K562 (cell line): ENCODE data around the gene TRERF1. TPM values are rescaled to one million over a fixed set of nuclear protein-coding genes. Genes with fewer than 3 reads are reported as not detected.

ENCODE experiments used
- ATAC-seq: fragments of 200-7000 bp; cut with Tn5 transposase; 3 replicates; pipeline ENCODE4 v1.9.1; 2020; ENCODE audit warnings: moderate library complexity
- BruUV-seq: library from RNA; stranded (reverse); fragments of 400-500 nt; replicated peaks from 2 replicates; lab custom pipeline; 2021; lab: Mats Ljungman, UMichigan
- CTCF ChIA-PET: fragments of 300-600 bp; formaldehyde crosslinking; extraction: SDS; loops from one replicate; lab custom pipeline; 2021; ENCODE audit warnings: low intra/inter-chr PET ratio; lab: Yijun Ruan, JAX
- POLR2A ChIA-PET: fragments of 300-600, 350-650 bp; sonication (Branson Sonifier 250); formaldehyde crosslinking; extraction: SDS; loops from one replicate; lab custom pipeline; 2021; ENCODE audit warnings: antibody characterized with exemption, inconsistent platforms; lab: Yijun Ruan, JAX
- DNase-seq, 4 experiments: peaks; one replicate each; pipeline versions ENCODE4 v3.0.0 to v3.0.0-alpha.2; 2011 to 2018; ENCODE audit warnings: low spot score in 3 of 4, mixed read lengths in 3 of 4; ENCODE audit errors: extremely low read depth in 1 of 4
- FAIRE-seq: peaks from 2 replicates; lab custom pipeline; 2011; peaks lifted over from hg19 to GRCh38; lab: Jason Lieb, UNC
- H2AFZ ChIP-seq: 2 replicates; pipeline ENCODE4 v1.6.0; 2011; ENCODE audit warnings: low read depth, low read length, control low read depth, inconsistent platforms
- H3K27ac ChIP-seq: fragments of 200-600 bp; 3 replicates; pipeline ENCODE4 v1.8.0; 2011; ENCODE audit warnings: low read depth, mild to moderate bottlenecking, control low read depth, inconsistent platforms, low read length, moderate library complexity, mixed read lengths; ENCODE audit errors: extremely low read depth
- H3K27me3 ChIP-seq, 2 experiments: fragments of 300-600 bp in 1 of 2; 2 replicates in 1 of 2; 3 replicates in 1 of 2; pipeline versions ENCODE4 v1.6.0 to v1.8.0; 2011; ENCODE audit warnings: inconsistent platforms in 2 of 2, low read length in 2 of 2, mild to moderate bottlenecking in 1 of 2, mixed read lengths in 1 of 2, moderate library complexity in 1 of 2; ENCODE audit not compliant: control insufficient read depth in 2 of 2, insufficient read depth in 2 of 2
- H3K36me3 ChIP-seq: fragments of 300-600 bp; 3 replicates; pipeline ENCODE4 v1.8.0; 2011; ENCODE audit warnings: mild to moderate bottlenecking, low read length, inconsistent platforms; ENCODE audit not compliant: control insufficient read depth, insufficient read depth
- H3K4me1 ChIP-seq, 2 experiments: fragments of 200-600 bp in 1 of 2; replicated peaks in 1 of 2; 2 replicates in 1 of 2; 3 replicates in 1 of 2; pipeline versions ENCODE4 v1.5.1 to v1.8.0; 2011; ENCODE audit warnings: inconsistent platforms in 2 of 2, low read length in 2 of 2, mild to moderate bottlenecking in 1 of 2, mixed read lengths in 1 of 2, moderate library complexity in 1 of 2; ENCODE audit not compliant: control insufficient read depth in 2 of 2, insufficient read depth in 2 of 2
- H3K4me2 ChIP-seq: 2 replicates; pipeline ENCODE4 v1.6.1; 2011; ENCODE audit warnings: low read length, control low read depth, inconsistent platforms, mixed read lengths; ENCODE audit not compliant: insufficient read depth
- H3K4me3 ChIP-seq: fragments of 200-600 bp; sonication (generic), shearing (Covaris generic); 2 replicates; pipeline ENCODE4 v1.5.1; 2016; ENCODE audit warnings: control low read depth, inconsistent platforms
- H3K79me2 ChIP-seq: fragments of 200-600 bp; 3 replicates; pipeline ENCODE4 v1.8.0; 2011; ENCODE audit warnings: low read length, inconsistent platforms; ENCODE audit not compliant: control insufficient read depth, insufficient read depth
- H3K9ac ChIP-seq, 2 experiments: 2 replicates each; pipeline versions ENCODE4 v1.6.0 to v1.6.1; 2011; ENCODE audit warnings: low read depth in 2 of 2, low read length in 2 of 2, control low read depth in 1 of 2, inconsistent platforms in 1 of 2, mild to moderate bottlenecking in 1 of 2, mixed read lengths in 1 of 2; ENCODE audit not compliant: insufficient read depth in 1 of 2
- H3K9me1 ChIP-seq: one replicate; pipeline ENCODE4 v1.6.0; 2011; ENCODE audit warnings: inconsistent platforms, mild to moderate bottlenecking, low read length, moderate library complexity; ENCODE audit not compliant: control insufficient read depth, insufficient read depth
- H3K9me3 ChIP-seq: replicated peaks from 2 replicates; pipeline ENCODE4 v1.5.1; 2011; ENCODE audit warnings: low read depth, low read length, inconsistent platforms; ENCODE audit not compliant: control insufficient read depth, insufficient read depth
- H4K20me1 ChIP-seq: replicated peaks from 2 replicates; pipeline ENCODE4 v1.6.1; 2011; ENCODE audit warnings: low read length, inconsistent platforms, mixed read lengths; ENCODE audit not compliant: control insufficient read depth, insufficient read depth
- C11orf30 ChIP-seq: fragments of 450-650 bp; IDR thresholded peaks from 2 replicates; pipeline ENCODE4 v1.6.1; 2016; ENCODE audit warnings: low read depth, mild to moderate bottlenecking
- JUND ChIP-seq, 2 experiments: IDR thresholded peaks; 2 replicates in 1 of 2; 3 replicates in 1 of 2; pipeline ENCODE4 v1.6.1; 2011; ENCODE audit warnings: borderline replicate concordance in 2 of 2, low read depth in 2 of 2, low read length in 2 of 2, improper control_type of control experiment in 1 of 2, missing biosample characterization in 1 of 2, missing genetic modification characterization in 1 of 2, missing genetic modification reagents in 1 of 2
- NFIC ChIP-seq: fragments of 450-650 bp; IDR thresholded peaks from 2 replicates; pipeline ENCODE4 v1.6.1; 2017; ENCODE audit warnings: mild to moderate bottlenecking, inconsistent platforms
- ZNF436 ChIP-seq: fragments of 250-450, 450-650 bp; sonication (Bioruptor Pico); formaldehyde crosslinking; IDR thresholded peaks from 2 replicates; pipeline ENCODE4 v1.7.0; 2020; ENCODE audit warnings: mild to moderate bottlenecking
- ZNF551 ChIP-seq: fragments of 250-450 bp; sonication (Bioruptor Pico); IDR thresholded peaks from 2 replicates; pipeline ENCODE4 v1.5.0; 2021; ENCODE audit warnings: mild to moderate bottlenecking, moderate library complexity
- WGBS: fragments of 100-300 bp; shearing (Covaris generic); methylation state at CpG from one replicate; pipeline ENCODE4 v1.1.6; 2016; ENCODE audit warnings: low coverage, mixed read lengths; ENCODE audit not compliant: insufficient coverage; ENCODE audit errors: missing lambda C conversion rate; 5-methylcytosine and 5-hydroxymethylcytosine counted together
- in situ Hi-C: fragments of 300-500 bp; cut with MboI; formaldehyde crosslinking; loops from 4 replicates; pipeline ENCODE4 v1.15.0; 2018; ENCODE audit warnings: inconsistent platforms, mixed read lengths
- intact Hi-C: fragments of 100-400 bp; cut with micrococcal nuclease; formaldehyde crosslinking; loops from 2 replicates; pipeline ENCODE4 v1.14.2; 2022
- polyA plus RNA-seq, 8 experiments: library from polyadenylated mRNA; depleted of rRNA in 4 of 8; stranded (reverse) in 5 of 8; unstranded in 3 of 8; fragments of >200 nt; fragmentation: Nextera tagmentation in 2 of 8; fragmentation: Illumina TruSeq in 1 of 8; extraction: Ambion mirVana in 2 of 8; extraction: Trizol in 1 of 8; gene quantifications; 2 replicates each; pipeline versions ENCODE4 v1.2.1 to v1.2.3, GENCODE V29; 2011 to 2014; ENCODE audit warnings: inconsistent platforms in 1 of 8, missing spikeins in 1 of 8
- total RNA-seq, 7 experiments: library from RNA; depleted of rRNA in 6 of 7; stranded (reverse); fragments of >200 nt in 6 of 7; fragmentation: Illumina TruSeq in 2 of 7; extraction: Trizol in 2 of 7; gene quantifications; 2 replicates each; pipeline versions ENCODE4 v1.2.1 to v1.2.3, GENCODE V29; 2011 to 2021; ENCODE audit warnings: low replicate concordance in 1 of 7
- TF ChIP-seq, protein P1 (sequence below), 2 experiments: fragments of 450-650 bp in 1 of 2; sonication (generic) in 1 of 2; formaldehyde crosslinking in 1 of 2; IDR thresholded peaks in 1 of 2; conservative IDR thresholded peaks in 1 of 2; 2 replicates each; pipeline versions ENCODE4 v1.6.1 to v1.8.1; 2016 to 2023; ENCODE audit warnings: mild to moderate bottlenecking in 2 of 2, moderate library complexity in 2 of 2, inconsistent platforms in 1 of 2, missing genetic modification reagents in 1 of 2
- TF ChIP-seq, protein P2 (sequence below), 2 experiments: fragments of 450-650 bp; IDR thresholded peaks; 2 replicates each; pipeline ENCODE4 v1.6.1; 2018; ENCODE audit warnings: mild to moderate bottlenecking in 2 of 2, low read depth in 1 of 2; ENCODE audit not compliant: partially characterized antibody in 2 of 2

Gene TRERF1
- total and polyA plus RNA-seq, 9 of the 15 experiments (the other 6 are each of a cell fraction or from before 2014, with no cell fraction given), result 0.04 to 0.20 (median 0.07) TPM; not detected in 3

DNA sequence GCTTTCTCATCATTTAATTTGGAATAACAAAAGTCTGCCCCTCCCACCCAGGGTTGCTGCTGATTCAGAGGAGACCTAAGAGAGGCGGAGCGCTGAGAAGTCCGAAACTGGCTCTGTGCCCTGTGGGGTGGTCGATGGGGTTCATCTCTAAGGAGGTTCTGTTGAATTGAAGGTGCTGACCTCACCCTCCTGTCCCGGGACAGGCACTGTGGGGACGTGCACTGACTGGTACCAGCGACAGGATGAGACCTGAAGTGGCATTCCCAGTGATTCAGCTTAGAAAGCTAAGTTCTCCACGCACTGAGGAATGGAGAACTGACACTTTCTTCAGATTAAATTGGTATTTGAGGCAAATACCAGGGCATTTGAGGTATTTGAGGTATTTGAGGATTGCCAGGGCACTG is 258.2 kb downstream of the TRERF1 start:
- WGBS, result 34% methylated on average over 8 of the region's 8 CpGs
- ATAC-seq, result no peak
- no TSS peak for BruUV-seq
- Histone ChIP-seq H3K27me3 (no peaks in the 10 kb centered on the region), H3K9ac (peak overlapping the region; percentile 5 to 56; a peak in 2 of 4 replicates), H3K9me3 (no peaks in the 10 kb centered on the region), H3K27ac (no peak overlapping the region), H2AFZ (peak overlapping the region; percentile 48; the same call in 1 of the 2 replicates), H3K79me2 (no peaks in the 10 kb centered on the region), H3K4me3 (no peak overlapping the region), H3K36me3 (no peaks in the 10 kb centered on the region), H3K4me1 (peaks cover 39 to 47% of the 10 kb centered on the region in 2 experiments), H3K4me2 (peak overlapping the region; percentile 54; the same call in 1 of the 2 replicates), H3K9me1 (no peaks in the 10 kb centered on the region), H4K20me1 (no peaks in the 10 kb centered on the region)
- POLR2A ChIA-PET, result interaction anchor here (0.6 to 2.0 kb wide), 9 partner anchors 10 to 815 kb away, joined by 3 to 11 read pairs (median 4); partner anchors contain the start of gene GUCA1A
- TF ChIP-seq NFIC, result peak; percentile 80
- no peak for TF ChIP-seq ZNF436
- TF ChIP-seq, protein P1, sequence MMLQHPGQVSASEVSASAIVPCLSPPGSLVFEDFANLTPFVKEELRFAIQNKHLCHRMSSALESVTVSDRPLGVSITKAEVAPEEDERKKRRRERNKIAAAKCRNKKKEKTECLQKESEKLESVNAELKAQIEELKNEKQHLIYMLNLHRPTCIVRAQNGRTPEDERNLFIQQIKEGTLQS (IDR thresholded peaks at IDR 0.05), result peak; percentile 32; the same call in 1 of the 2 replicates
- TF ChIP-seq, protein P1 (CRISPR knock-in tag; conservative IDR thresholded peaks at IDR 0.05), result no peak
- TF ChIP-seq C11orf30, result 0 out of 2 replicates have a peak, but pooled peaks have one; percentile 10
- no peak for TF ChIP-seq ZNF551
- TF ChIP-seq, protein P2, sequence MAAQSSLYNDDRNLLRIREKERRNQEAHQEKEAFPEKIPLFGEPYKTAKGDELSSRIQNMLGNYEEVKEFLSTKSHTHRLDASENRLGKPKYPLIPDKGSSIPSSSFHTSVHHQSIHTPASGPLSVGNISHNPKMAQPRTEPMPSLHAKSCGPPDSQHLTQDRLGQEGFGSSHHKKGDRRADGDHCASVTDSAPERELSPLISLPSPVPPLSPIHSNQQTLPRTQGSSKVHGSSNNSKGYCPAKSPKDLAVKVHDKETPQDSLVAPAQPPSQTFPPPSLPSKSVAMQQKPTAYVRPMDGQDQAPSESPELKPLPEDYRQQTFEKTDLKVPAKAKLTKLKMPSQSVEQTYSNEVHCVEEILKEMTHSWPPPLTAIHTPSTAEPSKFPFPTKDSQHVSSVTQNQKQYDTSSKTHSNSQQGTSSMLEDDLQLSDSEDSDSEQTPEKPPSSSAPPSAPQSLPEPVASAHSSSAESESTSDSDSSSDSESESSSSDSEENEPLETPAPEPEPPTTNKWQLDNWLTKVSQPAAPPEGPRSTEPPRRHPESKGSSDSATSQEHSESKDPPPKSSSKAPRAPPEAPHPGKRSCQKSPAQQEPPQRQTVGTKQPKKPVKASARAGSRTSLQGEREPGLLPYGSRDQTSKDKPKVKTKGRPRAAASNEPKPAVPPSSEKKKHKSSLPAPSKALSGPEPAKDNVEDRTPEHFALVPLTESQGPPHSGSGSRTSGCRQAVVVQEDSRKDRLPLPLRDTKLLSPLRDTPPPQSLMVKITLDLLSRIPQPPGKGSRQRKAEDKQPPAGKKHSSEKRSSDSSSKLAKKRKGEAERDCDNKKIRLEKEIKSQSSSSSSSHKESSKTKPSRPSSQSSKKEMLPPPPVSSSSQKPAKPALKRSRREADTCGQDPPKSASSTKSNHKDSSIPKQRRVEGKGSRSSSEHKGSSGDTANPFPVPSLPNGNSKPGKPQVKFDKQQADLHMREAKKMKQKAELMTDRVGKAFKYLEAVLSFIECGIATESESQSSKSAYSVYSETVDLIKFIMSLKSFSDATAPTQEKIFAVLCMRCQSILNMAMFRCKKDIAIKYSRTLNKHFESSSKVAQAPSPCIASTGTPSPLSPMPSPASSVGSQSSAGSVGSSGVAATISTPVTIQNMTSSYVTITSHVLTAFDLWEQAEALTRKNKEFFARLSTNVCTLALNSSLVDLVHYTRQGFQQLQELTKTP (IDR thresholded peaks at IDR 0.05; ENCODE audit: low read depth in 1 of 2, partially characterized antibody in 2 of 2), result no peak
- TF ChIP-seq JUND (IDR thresholded peaks at IDR 0.05; ENCODE audit: borderline replicate concordance, low read depth, low read length), result peak; percentile 38; the same call in 1 of the 2 replicates
- TF ChIP-seq JUND (tag; IDR thresholded peaks at IDR 0.05; ENCODE audit: borderline replicate concordance, low read depth, low read length), result no peak
- in situ Hi-C loops, result no loop called here
- FAIRE-seq, result peak; percentile 29
- peak; percentile 43 to 67 (median 58) for DNase-seq
- CTCF ChIA-PET, result no interaction called here
- intact Hi-C loops, result loop anchor here (10.0 kb wide), 1 partner anchor 259 kb away; no protein-coding TSS in a partner anchor
